Neural crest cell (in vitro differentiated cells): Measurements from ENCODE around the gene USP40. TPM values are rescaled to one million over a fixed set of nuclear protein-coding genes. Genes with fewer than 3 reads are reported as not detected.

Experiments used
- DNase-seq: peaks from one replicate; pipeline ENCODE4 v3.0.0; 2021; ENCODE audit warnings: low read depth, mixed read lengths, low spot score
- H3K27ac Mint-ChIP-seq: one replicate; pipeline ENCODE4 v1.8.0; 2021; ENCODE audit warnings: mild to moderate bottlenecking, mixed read lengths; ENCODE audit not compliant: unreplicated experiment
- H3K27me3 Mint-ChIP-seq: 2 replicates; pipeline ENCODE4 v1.8.0; 2021; ENCODE audit warnings: low read depth, mild to moderate bottlenecking, mixed read lengths
- H3K36me3 Mint-ChIP-seq: 2 replicates; pipeline ENCODE4 v1.8.0; 2021; ENCODE audit warnings: low read depth, mild to moderate bottlenecking, mixed read lengths
- H3K4me1 Mint-ChIP-seq: 2 replicates; pipeline ENCODE4 v1.8.0; 2021; ENCODE audit warnings: mixed read lengths
- H3K4me3 Mint-ChIP-seq: one replicate; pipeline ENCODE4 v1.8.0; 2021; ENCODE audit warnings: mild to moderate bottlenecking, mixed read lengths
- H3K9me3 Mint-ChIP-seq: 2 replicates; pipeline ENCODE4 v1.8.0; 2021; ENCODE audit warnings: mixed read lengths
- total RNA-seq: library from RNA; stranded (reverse); gene quantifications from 2 replicates; pipeline ENCODE4 v1.2.1, GENCODE V29; 2021
- TF ChIP-seq, protein P1 (sequence below): fragments of 200-600 bp; sonication (generic); conservative IDR thresholded peaks from 2 replicates; pipeline ENCODE4 v1.5.0; 2021; ENCODE audit warnings: antibody characterized with exemption, mild to moderate bottlenecking

The USP40 gene
- total RNA-seq, 1 donor from 2014 or later = 25.3 TPM

DNA sequence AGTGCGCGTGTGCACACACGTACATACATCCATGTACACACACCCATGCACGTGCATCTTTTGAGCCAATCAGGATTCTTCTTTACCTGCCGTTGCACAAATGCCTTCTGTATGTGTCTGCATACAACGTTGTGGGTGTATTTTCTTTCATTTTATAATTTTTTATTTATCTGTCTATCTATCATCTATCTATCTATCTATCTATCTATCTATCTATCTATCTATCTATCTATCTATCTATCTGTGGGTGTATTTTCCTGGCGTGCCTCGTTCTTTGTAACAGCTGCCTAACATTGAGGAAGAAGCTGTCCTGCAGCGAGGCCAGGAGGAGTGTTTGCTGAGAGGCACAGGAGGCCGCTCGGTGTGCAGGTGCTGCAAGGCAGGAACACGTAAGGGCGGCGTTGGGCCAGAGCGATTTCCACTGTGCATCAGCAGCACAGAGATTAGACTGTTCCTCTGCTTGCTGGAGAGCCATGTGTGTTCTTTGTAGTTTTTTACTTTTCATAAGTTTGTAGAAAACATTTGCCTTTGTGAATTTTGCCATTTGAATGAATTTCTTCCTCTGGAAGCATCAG, 127.9 kb downstream of the USP40 start:
- peaks cover 2% of the 10 kb centered on the region for H3K36me3 Mint-ChIP-seq
- H3K4me1 Mint-ChIP-seq = no peaks in the 10 kb centered on the region
- H3K27ac Mint-ChIP-seq = no peak overlapping the region
- H3K27me3 Mint-ChIP-seq = no peaks in the 10 kb centered on the region
- H3K9me3 Mint-ChIP-seq = no peaks in the 10 kb centered on the region
- no peak for DNase-seq
- TF ChIP-seq, protein P1, sequence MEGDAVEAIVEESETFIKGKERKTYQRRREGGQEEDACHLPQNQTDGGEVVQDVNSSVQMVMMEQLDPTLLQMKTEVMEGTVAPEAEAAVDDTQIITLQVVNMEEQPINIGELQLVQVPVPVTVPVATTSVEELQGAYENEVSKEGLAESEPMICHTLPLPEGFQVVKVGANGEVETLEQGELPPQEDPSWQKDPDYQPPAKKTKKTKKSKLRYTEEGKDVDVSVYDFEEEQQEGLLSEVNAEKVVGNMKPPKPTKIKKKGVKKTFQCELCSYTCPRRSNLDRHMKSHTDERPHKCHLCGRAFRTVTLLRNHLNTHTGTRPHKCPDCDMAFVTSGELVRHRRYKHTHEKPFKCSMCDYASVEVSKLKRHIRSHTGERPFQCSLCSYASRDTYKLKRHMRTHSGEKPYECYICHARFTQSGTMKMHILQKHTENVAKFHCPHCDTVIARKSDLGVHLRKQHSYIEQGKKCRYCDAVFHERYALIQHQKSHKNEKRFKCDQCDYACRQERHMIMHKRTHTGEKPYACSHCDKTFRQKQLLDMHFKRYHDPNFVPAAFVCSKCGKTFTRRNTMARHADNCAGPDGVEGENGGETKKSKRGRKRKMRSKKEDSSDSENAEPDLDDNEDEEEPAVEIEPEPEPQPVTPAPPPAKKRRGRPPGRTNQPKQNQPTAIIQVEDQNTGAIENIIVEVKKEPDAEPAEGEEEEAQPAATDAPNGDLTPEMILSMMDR = no peak
- H3K4me3 Mint-ChIP-seq = no peak overlapping the region

DNA sequence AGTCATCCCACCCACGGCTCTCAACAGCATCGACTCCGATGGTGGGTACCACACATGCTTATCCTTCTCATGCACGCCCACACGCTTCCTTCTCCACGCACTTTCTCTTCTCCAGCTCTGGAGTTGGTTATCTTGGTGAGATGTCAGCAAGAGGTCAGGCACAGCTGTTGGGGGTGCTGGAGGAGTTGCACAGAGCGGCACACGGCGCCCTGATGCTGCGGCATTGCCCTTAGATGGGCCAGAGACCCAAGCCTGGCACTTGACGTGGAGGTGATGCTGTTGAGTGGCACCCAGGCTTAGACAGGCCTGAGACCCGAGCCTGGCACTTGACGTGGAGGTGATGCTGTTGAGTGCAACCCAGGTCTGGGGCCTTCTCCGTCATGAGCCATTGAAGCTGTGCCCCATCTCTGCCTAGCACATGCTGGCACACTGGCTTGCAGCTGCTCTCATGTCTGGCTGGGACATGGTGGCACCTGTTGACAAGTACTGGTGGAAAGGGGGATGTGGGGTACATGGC, 129.1 kb downstream of the USP40 start:
- Mint-ChIP-seq H3K27me3 (no peaks in the 10 kb centered on the region), H3K9me3 (no peaks in the 10 kb centered on the region), H3K4me1 (no peaks in the 10 kb centered on the region), H3K4me3 (no peak overlapping the region), H3K36me3 (no peaks in the 10 kb centered on the region), H3K27ac (no peak overlapping the region)
- no peak for DNase-seq
- TF ChIP-seq, protein P1 = no peak

DNA sequence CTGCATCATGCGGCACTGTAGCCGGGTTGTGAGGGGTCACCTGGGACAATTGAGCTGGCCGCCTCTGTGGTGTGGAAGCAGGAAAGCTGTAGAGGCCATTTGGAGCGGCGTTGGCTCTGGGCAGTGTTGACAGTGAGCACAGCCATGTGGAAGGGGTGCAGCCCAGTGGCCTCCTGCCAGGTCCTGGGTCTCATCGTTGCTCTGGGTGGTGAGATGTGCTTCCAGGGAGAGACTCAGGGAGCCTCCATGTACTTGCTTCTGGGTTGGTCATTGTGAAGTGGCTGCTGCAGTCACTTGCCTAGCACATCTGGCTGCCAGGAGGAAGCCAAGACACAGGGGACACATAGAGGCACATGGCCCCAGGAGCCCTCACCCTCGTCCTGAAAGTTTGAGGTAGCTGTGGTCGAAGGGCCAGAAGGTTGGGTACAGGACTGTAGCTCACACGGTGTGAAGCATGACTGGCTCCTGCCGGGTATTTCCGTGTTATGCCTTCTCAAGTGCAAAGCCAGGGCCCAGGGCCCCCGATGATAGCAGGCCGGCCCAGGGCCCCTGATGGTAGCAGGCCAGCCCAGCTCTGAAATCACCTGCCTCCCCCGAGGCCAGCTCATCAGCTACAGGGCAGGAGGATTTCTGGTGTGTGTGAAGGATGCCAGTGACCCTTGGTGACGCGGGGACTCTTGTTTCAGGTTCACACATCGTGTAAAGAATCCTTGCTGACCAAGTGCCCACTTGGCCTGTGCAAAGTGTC, 129.7 kb downstream of the USP40 start:
- Mint-ChIP-seq H3K4me3 (no peak overlapping the region), H3K27me3 (no peaks in the 10 kb centered on the region), H3K9me3 (no peaks in the 10 kb centered on the region), H3K4me1 (no peaks in the 10 kb centered on the region), H3K27ac (no peak overlapping the region), H3K36me3 (peaks cover under 1% of the 10 kb centered on the region)
- TF ChIP-seq, protein P1 = no peak
- no peak for DNase-seq

DNA sequence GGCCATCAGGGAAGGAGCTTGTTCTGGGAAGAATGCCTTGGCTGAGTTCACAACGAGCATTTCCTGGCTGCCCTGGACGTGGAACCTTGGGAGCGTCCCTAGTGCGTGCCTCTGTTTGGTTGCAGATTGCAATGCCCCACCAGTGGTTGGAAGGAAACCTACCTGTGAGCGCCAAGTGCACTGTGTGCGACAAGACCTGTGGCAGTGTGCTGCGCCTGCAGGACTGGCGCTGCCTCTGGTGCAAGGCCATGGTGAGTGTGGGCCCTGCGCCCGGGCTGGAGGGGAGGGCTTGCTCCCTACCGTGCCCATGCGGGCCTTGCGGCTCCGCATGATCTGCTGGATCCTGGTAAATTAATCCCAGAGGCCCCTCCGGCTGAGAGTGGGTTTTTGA, 130.4 kb downstream of the USP40 start:
- no peaks in the 10 kb centered on the region for H3K27me3 Mint-ChIP-seq
- no peak overlapping the region for H3K27ac Mint-ChIP-seq
- TF ChIP-seq, protein P1 = no peak
- no peak overlapping the region for H3K4me3 Mint-ChIP-seq
- H3K9me3 Mint-ChIP-seq = no peaks in the 10 kb centered on the region
- no peaks in the 10 kb centered on the region for H3K4me1 Mint-ChIP-seq
- DNase-seq = no peak
- peaks cover 2% of the 10 kb centered on the region for H3K36me3 Mint-ChIP-seq

DNA sequence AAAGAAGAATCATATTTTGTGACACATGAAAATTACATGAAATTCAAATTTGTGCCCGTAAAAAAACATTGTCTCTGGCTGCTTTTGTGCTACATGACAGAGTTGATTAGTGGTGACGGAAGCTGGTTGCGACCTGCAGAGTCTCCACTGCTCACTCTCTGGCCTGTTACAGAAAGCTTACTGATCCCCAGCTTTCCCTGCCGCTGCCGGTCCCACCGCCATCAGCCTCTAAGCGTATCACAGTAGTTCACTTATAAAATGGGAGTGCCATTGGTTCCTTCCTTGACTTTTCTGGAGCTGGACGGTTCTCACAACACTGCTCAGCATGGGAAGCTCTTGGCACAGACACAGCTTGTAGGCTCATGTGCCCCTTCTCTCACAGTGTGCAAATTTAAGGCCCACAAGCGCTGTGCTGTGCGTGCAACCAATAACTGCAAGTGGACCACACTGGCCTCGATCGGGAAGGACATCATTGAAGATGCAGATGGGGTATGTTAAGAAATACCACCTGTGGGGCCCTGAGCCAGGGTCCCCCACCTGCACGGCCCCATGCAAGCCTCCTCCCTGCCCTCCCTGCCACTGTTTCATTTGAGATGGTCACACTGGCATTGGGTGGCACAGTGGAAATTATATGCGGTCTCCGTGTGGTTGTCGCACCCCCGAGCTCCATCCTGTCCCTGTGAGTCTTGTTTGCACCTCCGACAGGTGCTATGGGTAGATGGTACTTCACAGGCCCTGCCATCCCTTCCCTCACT, 131.0 kb downstream of the USP40 start:
- Mint-ChIP-seq H3K27me3 (no peaks in the 10 kb centered on the region), H3K4me3 (no peak overlapping the region), H3K36me3 (peaks cover 2% of the 10 kb centered on the region), H3K9me3 (no peaks in the 10 kb centered on the region), H3K4me1 (no peaks in the 10 kb centered on the region), H3K27ac (peak overlapping the region; percentile 35)
- TF ChIP-seq, protein P1 = no peak
- DNase-seq = no peak
